HG02623 (cell line): Measurements from ENCODE around the gene ZNF133.
"Not testable (repeated sequence)": the region's sequence is repeated elsewhere in the genome, so short reads cannot be mapped to it uniquely, and the experiment has no call there.

Experiments used
- ATAC-seq: cut with Tn5 transposase; IDR thresholded peaks from one replicate; pipeline ENCODE4 v1.9.1; 2021; ENCODE audit warnings: moderate library complexity; ENCODE audit not compliant: unreplicated experiment

Gene ZNF133

DNA sequence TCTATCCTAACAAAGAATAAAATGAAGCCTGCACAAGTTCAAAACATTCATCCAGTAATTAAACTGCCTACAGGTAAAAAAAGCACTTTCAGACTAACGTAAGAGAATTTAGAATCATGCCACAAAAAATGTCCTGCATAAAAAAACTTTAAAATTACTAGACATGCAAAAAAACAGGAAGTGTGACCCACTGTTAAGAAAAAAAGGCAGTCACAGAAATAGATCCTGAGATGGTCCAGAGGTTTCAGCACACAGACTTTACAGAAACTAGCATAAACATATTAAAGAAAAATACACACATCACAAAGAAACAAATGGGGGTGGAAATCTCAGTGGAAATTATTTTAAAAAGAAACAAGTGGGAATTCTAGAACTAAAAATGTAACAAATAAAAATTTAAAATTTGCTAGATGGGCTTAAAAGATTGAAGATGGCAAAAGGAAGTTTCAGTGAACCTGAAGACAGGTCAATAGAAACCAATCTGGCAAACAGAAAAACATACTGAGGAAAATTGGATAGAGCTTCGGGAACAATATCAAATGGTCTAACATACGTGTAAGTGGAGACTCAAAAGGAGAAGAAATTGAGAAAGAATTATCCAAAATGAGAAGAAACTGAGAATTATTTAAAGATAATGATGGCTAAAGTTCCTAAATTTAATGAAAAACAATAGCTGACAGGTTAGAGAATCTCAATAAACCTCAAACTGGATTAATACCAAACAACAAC, 3.4 kb upstream of the ZNF133 start:
- no peak for ATAC-seq

DNA sequence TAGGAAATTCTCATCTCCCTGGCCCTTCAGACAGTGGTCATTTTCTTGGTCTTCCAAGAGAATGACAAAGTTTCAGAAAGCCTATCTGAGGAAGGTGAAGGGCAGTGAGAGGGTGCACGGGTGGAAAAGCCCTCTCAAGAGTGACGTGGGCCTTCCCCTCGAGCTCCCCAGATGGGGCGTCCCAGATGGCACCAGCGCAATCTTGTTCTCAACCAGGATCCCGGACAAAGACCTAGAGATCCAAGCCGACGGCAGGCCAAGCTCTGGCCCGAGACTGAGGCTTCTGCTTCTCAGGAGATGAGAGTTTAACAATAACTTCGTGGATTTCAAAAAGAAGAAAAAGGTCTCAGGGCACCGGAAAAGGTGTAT, 797 bp upstream of the ZNF133 start:
- ATAC-seq, result no peak

DNA sequence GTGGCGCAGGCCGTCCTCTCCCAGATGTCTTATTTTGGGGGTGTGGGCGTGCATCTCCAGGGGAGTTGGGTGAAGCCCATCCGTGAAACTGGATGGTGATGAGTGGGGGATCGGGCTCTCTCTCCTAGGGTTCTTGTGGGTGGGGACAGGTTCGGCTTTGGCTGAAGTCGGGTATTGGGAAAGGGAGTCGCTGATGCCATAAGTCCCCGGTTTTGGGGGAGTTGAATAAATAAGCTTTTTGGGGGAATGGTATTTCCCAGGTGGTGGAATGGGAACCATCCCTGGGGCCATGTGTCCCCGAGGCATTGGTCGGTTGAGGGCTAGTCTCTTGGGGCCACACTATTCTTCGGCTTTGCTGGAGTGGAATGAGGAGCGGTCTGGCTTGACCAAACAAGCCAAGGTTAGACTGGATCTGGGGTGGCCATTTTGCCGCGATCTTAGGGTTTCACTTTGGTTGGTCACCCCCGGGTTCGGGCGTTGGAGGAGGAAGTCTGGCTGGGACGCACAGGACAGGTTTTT, 481 bp downstream of the ZNF133 start:
- ATAC-seq, result no peak

DNA sequence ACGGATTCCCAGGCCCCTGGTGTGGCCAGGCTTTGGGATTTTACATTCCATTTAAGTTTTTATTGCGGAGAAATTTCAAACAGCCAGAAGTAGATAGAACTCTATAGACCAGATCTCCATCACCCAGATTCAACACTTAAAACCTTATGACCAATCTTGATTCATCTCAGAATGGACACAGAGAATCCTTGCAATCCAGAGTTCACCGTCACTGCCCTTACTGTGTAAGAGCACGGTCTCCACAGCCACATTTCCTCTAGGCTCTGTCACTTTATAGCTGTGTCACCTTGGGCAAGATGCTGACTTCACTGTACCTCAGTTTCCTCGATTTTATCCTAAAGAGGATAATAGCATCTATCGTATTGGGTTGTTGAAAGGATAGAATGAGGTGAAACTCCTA, 979 bp downstream of the ZNF133 start:
- ATAC-seq, result no peak

DNA sequence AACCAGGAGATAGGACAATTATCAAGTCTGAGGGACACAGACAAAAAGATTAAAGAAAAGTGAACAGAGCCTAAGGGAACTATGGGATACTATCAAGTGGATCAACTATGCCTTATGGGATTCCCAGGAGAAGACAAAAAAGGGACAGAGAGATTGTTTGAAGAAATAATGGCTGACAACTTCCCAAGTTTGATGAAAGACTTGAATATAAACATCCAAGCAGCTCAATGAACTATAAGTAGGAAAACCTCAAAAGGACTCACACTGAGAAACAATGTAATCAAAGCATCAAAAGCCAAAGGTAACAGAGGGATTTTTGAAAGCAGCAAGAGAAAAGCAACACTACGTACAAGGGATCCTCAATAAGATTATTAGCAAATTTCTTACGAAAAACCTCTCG, 11.0 kb downstream of the ZNF133 start:
- ATAC-seq, result no peak

DNA sequence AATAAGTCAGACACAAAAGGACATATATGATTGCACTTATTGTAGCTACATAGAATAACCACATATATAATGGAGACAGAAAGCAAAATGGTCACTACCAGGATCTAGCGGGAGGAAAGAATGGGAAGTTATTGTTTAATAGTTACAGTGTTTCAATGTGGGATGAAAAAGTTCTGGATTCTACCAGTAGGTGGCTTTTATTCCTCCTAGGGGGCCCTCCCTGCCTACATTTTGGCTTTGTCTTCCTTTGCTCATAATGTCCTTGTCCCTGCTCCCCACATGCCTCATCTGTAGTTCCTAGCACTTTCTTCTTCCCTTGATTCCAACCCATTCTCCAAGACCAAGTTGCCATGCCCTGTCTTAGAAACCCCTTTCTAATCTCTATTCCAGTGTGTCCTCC, 16.3 kb downstream of the ZNF133 start:
- ATAC-seq, result no peak

DNA sequence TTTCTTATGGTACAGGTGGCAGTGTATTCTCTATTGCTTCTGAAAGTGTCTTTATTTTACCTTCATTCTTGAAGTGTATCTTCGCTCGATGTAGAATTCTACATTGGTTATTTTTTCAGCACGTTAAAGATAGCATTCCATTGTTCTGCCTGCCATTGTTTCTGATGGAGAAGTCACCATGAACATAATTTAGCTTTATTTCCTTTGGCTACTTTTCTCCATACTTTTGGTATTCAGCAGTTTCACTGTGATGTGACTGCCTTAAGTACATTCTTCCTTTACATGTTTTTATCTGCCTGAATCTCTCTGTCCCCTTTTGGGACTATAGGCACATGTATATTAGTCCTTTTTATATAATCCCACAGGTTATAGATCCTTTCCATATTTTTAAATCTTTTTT, 19.0 kb downstream of the ZNF133 start:
- ATAC-seq, result no peak

DNA sequence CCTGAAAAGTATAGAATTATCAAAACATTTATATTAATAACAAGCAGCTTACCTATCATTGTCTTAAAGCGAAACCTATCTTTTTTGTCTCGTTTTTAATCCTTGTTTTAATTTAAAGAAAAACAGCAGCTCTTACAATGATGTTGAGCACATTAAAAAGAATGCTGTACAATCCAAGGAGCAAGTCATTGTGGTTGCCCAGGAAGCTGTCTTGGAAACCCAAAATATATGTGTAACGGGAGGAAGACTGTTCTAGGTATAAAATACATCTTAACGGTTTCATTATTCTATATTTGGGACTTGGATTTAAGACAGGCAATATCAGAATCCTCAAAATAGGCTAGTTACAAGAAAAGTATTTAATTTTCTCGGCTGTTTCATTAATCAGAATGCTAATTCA, 21.7 kb downstream of the ZNF133 start:
- no peak for ATAC-seq

DNA sequence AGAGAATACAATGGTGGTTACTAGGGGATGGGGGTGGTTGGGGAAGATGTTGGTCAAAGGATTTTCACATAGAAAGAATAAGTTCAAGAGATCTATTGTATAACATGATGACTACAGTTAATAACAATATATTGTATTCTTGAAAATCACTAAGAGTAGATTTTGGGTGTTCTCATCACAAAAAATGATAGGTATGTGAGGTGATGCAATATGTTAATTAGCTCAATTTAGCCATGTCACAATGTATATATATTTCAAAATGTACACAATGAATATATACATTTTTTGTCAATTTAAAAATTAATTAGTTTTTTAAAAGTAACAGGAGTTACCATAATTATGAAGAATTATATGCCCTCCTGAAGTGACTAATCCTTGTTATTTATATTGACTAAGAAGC, 22.3 kb downstream of the ZNF133 start:
- ATAC-seq, result no peak

DNA sequence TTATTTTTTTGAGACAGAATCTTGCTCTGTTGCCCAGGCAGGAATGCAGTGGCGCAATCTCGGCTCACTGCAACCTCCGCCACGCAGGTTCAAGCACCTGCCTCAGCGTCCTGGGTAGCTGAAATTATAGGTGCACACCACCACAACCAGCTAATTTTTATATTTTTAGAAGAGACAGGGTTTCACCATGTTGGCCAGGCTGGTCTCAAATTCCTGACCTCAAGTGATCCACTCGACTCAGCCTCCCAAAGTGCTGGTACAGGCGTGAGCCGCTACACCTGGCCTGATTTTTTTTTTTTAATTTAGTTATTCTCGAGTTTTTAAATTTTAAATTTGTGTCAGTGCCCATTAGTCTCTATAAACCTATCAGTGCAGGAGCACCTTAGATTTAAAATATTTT, 24.4 kb downstream of the ZNF133 start:
- no peak for ATAC-seq

DNA sequence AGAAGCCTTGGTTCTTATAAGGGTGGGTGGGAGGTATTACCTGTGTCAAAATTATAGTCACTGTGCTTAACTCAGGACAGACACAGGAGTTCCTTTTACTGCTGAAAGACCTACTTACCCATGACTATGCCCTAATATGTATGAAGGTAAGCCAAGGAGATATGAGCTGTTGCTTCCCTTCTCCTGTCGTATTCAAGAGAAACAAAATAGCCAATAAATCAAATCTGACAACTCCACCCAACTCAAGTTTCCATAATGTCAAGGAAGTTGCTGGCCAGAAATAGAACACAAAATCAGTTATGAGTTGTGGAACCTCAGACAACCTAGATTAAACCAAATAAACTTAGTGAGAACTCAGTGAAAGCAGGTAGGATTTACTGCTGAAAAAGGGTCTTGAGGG, 25.1 kb downstream of the ZNF133 start:
- no peak for ATAC-seq

DNA sequence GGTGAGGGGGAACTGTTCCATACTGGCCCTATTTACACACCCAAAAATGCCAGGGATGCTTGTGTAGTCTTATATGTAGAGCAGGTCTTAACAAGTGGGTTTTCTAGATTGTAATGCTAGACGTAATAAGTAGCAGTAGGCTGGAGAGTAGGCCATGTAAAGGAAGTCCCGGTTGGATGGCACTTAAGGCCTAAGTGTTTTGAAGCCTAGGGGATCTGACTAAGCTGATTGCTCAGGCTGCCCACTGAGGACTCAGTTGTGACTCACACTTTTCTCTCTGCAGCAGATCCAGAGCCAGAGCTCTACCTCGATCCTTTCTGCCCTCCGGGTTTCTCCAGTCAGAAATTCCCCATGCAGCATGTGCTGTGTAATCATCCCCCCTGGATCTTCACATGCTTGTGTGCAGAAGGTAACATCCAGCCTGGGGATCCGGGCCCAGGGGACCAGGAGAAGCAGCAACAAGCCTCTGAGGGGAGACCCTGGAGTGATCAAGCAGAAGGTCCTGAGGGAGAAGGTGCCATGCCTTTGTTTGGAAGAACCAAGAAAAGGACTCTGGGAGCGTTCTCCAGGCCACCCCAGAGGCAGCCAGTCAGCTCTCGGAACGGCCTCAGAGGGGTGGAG, 26.6 kb downstream of the ZNF133 start:
- ATAC-seq, result no peak

DNA sequence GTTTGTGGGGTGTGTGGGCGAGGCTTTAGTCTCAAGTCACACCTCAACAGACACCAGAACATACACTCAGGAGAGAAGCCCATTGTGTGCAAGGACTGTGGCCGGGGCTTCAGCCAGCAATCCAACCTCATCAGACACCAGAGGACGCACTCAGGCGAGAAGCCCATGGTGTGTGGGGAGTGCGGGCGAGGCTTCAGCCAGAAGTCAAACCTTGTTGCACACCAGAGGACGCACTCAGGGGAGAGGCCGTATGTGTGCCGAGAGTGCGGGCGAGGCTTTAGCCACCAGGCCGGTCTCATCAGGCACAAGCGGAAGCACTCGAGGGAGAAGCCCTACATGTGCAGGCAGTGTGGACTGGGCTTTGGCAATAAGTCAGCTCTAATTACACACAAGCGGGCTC, 27.8 kb downstream of the ZNF133 start:
- ATAC-seq, result no peak

DNA sequence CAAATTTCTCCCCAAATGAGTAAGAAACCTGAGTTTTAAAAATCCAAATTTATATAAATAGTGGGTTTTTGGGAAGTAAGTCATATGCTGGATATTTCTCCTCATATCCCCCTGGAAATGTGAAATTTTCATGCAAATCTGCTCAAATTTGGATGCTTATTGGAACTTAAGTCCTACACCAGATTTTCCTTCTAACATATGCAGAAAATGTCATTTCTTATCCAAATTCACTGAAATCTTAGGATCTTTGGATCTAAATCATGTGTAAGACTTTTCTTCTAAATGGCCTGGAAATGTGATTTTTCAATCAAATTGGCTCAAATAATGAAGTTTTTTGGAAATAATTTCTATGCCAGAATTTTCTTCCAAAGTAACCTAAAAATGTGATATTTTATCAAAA, 33.0 kb downstream of the ZNF133 start:
- ATAC-seq, result no peak

DNA sequence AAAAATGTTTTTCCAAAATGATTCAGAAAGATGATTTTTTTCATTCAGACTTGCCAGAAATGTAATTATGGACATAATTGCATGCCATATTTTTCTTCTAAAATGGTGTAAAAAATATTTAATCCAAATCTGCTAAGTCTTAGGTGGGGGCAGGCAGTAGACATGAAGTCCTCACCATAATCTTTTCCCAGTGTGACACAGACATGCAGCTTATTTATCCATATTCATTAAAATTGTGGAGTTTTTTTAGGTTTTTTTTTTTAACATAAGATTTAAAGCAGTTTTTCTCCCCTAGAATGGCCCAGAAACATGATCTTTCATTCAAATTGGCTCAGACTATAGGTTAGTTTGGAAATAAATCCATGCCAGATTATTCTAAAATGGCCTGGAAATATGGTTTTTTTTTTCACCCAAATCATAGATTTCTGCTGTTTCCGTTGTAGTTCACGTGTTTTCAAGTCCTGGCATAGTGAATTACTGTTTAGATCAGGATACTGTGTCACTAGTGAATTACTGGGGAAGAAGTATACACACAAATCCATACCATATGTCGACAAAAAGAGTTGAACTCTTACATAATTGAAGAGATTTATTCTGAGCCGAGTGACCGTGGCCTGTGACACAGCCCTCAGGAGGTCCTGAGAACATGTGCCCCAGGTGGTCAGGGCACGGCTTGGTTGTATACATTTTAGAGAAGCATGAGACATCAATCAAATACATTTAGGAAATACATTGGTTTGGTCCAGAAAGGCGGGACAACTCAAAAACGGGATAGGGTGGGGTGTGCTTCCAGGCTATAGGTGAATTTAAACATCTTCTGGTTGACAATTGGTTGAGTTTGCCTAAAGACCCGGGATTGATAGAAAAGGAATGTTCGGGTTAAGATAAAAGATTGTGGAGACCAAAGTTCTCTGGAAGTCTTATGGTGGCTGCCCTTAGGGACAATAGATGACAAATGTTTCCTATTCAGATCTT, 33.9 kb downstream of the ZNF133 start:
- ATAC-seq, result no peak

DNA sequence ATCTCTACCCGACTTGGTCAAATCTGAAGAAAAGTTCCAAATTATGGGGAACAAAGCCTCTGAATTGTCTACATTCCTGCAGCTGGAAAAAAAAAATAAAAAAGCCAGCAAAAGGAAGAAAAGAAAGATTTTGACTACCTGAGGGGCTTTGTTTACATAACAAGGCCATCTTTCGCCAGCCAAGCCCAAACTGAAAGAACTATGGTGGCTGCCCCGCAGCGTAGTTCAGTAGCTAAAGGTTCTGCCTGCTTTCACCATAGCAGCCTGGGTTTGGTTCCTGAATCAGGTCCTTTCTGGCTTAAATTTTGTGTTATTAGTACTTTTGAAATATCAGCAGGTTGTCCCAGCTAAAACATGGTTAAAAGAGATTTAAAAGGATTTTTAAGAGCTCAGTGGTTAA, 35.4 kb downstream of the ZNF133 start:
- ATAC-seq, result no peak

DNA sequence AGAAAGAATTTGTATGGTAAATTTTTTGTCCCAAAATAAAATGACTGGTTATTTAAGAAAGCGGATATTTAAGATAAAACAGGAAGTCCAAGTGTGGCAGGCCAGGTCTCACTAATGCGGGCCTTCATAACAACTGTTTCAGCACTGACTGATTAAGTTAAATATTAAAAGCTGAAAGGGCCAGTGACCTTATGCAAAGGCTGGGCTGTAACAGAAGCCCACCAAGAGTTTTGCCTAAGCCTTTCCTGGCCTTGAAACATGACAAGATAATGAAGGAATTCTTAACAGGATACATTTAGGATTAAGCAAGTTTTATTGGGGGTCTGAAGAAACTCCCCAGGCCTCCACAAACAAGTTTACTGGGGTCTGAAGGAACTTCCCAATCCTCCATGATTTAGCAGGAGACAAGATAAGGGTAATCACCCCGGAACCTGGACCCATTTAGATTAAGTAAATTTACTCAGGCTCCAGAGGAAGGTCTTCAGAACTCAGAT, 36.3 kb downstream of the ZNF133 start:
- no peak for ATAC-seq

DNA sequence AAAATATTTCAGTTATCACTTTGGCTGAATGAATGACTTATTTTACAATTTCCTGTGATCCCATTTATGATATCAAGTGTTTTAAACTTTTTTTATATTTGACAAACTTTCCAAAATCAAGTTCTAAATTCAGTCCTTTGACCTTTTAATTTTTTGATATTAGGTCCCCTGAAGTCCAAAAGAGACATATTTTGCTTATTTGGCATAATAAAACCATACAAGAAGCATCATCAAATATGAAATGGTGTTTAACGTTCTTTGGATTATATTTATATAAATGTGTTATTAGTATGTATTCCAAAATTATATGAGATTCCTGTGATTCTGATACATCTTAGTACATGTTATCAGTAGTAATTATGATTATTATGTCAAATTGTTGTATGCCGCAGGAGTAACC, 38.7 kb downstream of the ZNF133 start:
- ATAC-seq, result no peak

DNA sequence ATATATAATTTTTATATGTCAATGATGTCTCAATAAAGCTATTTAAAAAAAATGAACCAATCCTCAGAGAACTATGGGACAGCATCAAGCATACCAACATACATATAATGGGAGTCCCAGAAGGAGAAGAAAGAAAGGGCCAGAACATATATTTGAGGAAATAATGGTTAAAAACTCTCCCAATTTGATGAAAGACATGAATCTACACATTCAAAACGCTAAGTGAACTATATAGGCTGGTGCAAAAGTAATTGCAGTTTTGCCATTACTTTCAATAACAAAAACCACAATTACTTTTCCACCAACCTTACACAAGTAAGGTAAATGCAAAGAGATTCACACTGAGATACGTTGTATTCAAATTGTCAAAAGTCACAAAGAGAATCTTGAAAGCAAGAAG, 43.4 kb downstream of the ZNF133 start:
- no peak for ATAC-seq

DNA sequence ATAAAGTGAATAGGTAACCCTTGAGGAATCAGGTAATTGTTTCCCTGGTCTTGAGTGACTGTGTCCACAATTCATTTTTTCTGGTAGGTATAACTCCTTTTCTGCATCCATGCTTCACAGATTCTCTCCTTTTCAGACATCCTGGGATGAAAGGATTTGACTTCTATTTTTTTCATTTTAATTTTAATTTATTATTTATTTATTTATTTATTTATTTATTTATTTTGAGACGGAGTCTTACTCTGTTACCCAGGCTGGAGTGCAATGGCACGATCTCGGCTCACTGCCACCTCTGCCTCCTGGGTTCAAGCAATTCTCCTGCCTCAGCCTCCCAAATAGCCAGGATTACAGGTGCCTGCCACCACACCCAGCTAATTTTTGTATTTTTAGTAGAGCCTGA, 61.4 kb downstream of the ZNF133 start:
- not testable (repeated sequence) for ATAC-seq

DNA sequence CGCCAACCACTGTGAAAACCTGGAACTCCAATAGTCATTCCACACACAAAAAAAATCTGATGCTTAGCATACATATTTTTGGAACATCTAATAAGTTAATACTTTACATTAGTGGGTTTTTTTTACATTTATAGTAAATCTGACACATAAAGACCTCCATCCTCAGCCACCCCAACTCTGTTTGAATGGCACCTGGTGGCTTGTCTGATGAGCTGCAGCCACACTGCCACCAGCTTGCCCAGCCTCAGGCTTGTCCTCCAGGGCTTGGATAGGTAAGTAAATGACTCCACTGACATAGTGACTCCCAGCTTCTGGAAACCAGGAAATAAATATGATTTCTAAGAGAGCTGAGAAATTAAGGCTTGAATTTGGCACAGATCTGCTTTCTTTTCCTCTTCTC, 71.5 kb downstream of the ZNF133 start:
- no peak for ATAC-seq
